Testis (tissue), 3 donors: Measurements from ENCODE around the gene LMF2. TPM values are rescaled to one million over a fixed set of nuclear protein-coding genes. Genes with fewer than 3 reads are reported as not detected.

Source experiments
- DNase-seq: peaks from one replicate; pipeline ENCODE4 v3.0.0-alpha.2; 2019
- H3K27ac ChIP-seq, 2 donors: fragments of 200-600 bp; sonication (generic); one replicate each; pipeline ENCODE4 v1.5.1; 2019
- H3K27me3 ChIP-seq: fragments of 200-600 bp; sonication (generic); one replicate; pipeline ENCODE4 v1.5.1; 2019
- H3K36me3 ChIP-seq: fragments of 200-600 bp; sonication (generic); one replicate; pipeline ENCODE4 v1.5.1; 2017; ENCODE audit warnings: low read depth; ENCODE audit errors: missing control alignments
- H3K4me1 ChIP-seq: fragments of 200-600 bp; sonication (generic); one replicate; pipeline ENCODE4 v1.5.1; 2019
- H3K4me3 ChIP-seq, 2 donors: fragments of 200-600 bp; sonication (generic); one replicate each; pipeline ENCODE4 v1.5.1; 2017 to 2019
- H3K9me3 ChIP-seq: fragments of 200-600 bp; sonication (generic); one replicate; pipeline ENCODE4 v1.5.1; 2017
- CTCF ChIP-seq, 3 experiments: fragments of 450-650 bp in 2 of 3; fragments of 200-600 bp in 1 of 3; sonication (generic) in 1 of 3; IDR thresholded peaks; one replicate each; pipeline ENCODE4 v1.5.1; 2016 to 2019; ENCODE audit warnings: antibody characterized with exemption in 3 of 3, mild to moderate bottlenecking in 2 of 3, moderate library complexity in 1 of 3
- POLR2A ChIP-seq: fragments of 450-650 bp; IDR thresholded peaks from one replicate; pipeline ENCODE4 v1.6.1; 2017; ENCODE audit warnings: antibody characterized with exemption, mild to moderate bottlenecking, moderate library complexity
- WGBS, 2 donors: methylation state at CpG; one replicate each; pipeline ENCODE4 v1.1.5; 2018; 5-methylcytosine and 5-hydroxymethylcytosine counted together
- intact Hi-C: fragments of 100-400 bp; cut with DNase I; formaldehyde crosslinking; loops from one replicate; pipeline ENCODE4 v1.15.1; 2023; ENCODE audit warnings: low total_unique reads
- polyA plus RNA-seq: library from polyadenylated mRNA; stranded (reverse); fragments of 350-450 nt; fragmentation: Illumina TruSeq; extraction: RNeasy Lipid Tissue Mini Kit (QIAGEN cat#74804); gene quantifications from one replicate; pipeline ENCODE4 v1.2.3, GENCODE V29; 2014; ENCODE audit warnings: low read depth, low replicate concordance; ENCODE audit not compliant: insufficient read depth
- total RNA-seq, 2 donors: library from RNA; depleted of rRNA; stranded (reverse); fragments of >200 nt; gene quantifications; one replicate each; pipeline ENCODE4 v1.2.3, GENCODE V29; 2016

LMF2 gene
- total and polyA plus RNA-seq, 3 donors from 2014 or later: 59.7 to 109 (median 95.4) TPM

- 86 to 92% methylated on average over 8 of the region's 8 CpGs for WGBS, 2 donors
- Histone ChIP-seq H3K4me1 (peaks cover 11% of the 10 kb centered on the region), H3K36me3 (no peaks in the 10 kb centered on the region), H3K9me3 (no peaks in the 10 kb centered on the region), H3K27ac (no peak overlapping the region), H3K27me3 (no peaks in the 10 kb centered on the region), H3K4me3 (no peak overlapping the region)
- DNase-seq: no peak
- intact Hi-C loops: no loop called here
- no peak for TF ChIP-seq POLR2A
- no peak for TF ChIP-seq CTCF (IDR thresholded peaks at IDR 0.05)
These were observed 42.9 kb upstream of the LMF2 start for GRCh38 chr22:50550395-50550794.

- Histone ChIP-seq H3K4me1 (peaks cover 11% of the 10 kb centered on the region), H3K27me3 (no peaks in the 10 kb centered on the region), H3K36me3 (no peaks in the 10 kb centered on the region), H3K27ac (no peak overlapping the region), H3K4me3 (peak overlapping the region in 1 of 2 donors; percentile 24), H3K9me3 (no peaks in the 10 kb centered on the region)
- no peak for DNase-seq
- TF ChIP-seq POLR2A (no peak), CTCF (IDR thresholded peaks at IDR 0.05) (no peak)
- intact Hi-C loops: no loop called here
- 65 to 84% methylated on average over 35 to 45 of the region's 68 CpGs for WGBS, 2 donors
These were observed 41.7 kb upstream of the LMF2 start for GRCh38 chr22:50548921-50549790.

GRCh38 chr22:50548040-50548920, 40.8 kb upstream of the LMF2 start:
- peak overlapping the region in 1 of 2 donors; percentile 24 for H3K4me3 ChIP-seq
- no peak for TF ChIP-seq CTCF (IDR thresholded peaks at IDR 0.05)
- no peak for TF ChIP-seq POLR2A
- WGBS, 2 donors: 4 to 8% methylated on average over 19 to 45 of the region's 56 CpGs
- DNase-seq: no peak
- H3K36me3 ChIP-seq: no peaks in the 10 kb centered on the region
- peaks cover 11% of the 10 kb centered on the region for H3K4me1 ChIP-seq
- H3K9me3 ChIP-seq: no peaks in the 10 kb centered on the region
- intact Hi-C loops: no loop called here
- H3K27ac ChIP-seq: no peak overlapping the region
- H3K27me3 ChIP-seq: no peaks in the 10 kb centered on the region

- no peaks in the 10 kb centered on the region for H3K36me3 ChIP-seq
- peak overlapping the region in 1 of 2 donors; percentile 9 for H3K4me3 ChIP-seq
- no peak for DNase-seq
- H3K9me3 ChIP-seq: no peaks in the 10 kb centered on the region
- 6 to 9% methylated on average over 18 to 33 of the region's 35 CpGs for WGBS, 2 donors
- no peaks in the 10 kb centered on the region for H3K27me3 ChIP-seq
- TF ChIP-seq CTCF (IDR thresholded peaks at IDR 0.05): no peak
- intact Hi-C loops: no loop called here
- no peak overlapping the region for H3K27ac ChIP-seq
- H3K4me1 ChIP-seq: peaks cover 11% of the 10 kb centered on the region
These were observed 39.9 kb upstream of the LMF2 start for GRCh38 chr22:50547263-50547985.
